Sigmoid colon (tissue), 7 donors: ENCODE data around the gene SPRED3. TPM values are rescaled to one million over a fixed set of nuclear protein-coding genes. Genes with fewer than 3 reads are reported as not detected.

Experiments used
- DNase-seq: peaks from one replicate; pipeline ENCODE4 v3.0.0-alpha.2; 2019
- H3K27ac ChIP-seq, 4 donors: fragments of 200-600 bp; sonication (generic); one replicate each; pipeline ENCODE4 v1.5.1; 2016 to 2019; ENCODE audit warnings: mild to moderate bottlenecking in 1 of 4
- H3K27me3 ChIP-seq, 3 donors: fragments of 200-600 bp; sonication (generic); one replicate each; pipeline ENCODE4 v1.5.1; 2019; ENCODE audit warnings: mild to moderate bottlenecking in 1 of 3
- H3K36me3 ChIP-seq, 4 donors: fragments of 200-600 bp; sonication (generic); one replicate each; pipeline ENCODE4 v1.5.1; 2016 to 2019
- H3K4me1 ChIP-seq, 4 donors: fragments of 200-600 bp; sonication (generic); one replicate each; pipeline ENCODE4 v1.5.1; 2017 to 2019
- H3K4me3 ChIP-seq, 4 donors: fragments of 200-600 bp; sonication (generic); one replicate each; pipeline ENCODE4 v1.5.1; 2017 to 2019; ENCODE audit warnings: mild to moderate bottlenecking in 2 of 4, moderate library complexity in 1 of 4
- H3K9me3 ChIP-seq, 4 donors: fragments of 200-600 bp in 3 of 4; sonication (generic) in 3 of 4; one replicate each; pipeline versions ENCODE4 v1.5.1 to v1.6.1; 2013 to 2019
- EP300 ChIP-seq, 4 donors: sonication (generic); formaldehyde crosslinking; IDR thresholded peaks; one replicate each; pipeline ENCODE4 v1.6.1; 2017; ENCODE audit warnings: antibody characterized with exemption in 4 of 4
- POLR2A ChIP-seq, 2 donors: fragments of 450-650 bp; IDR thresholded peaks; one replicate each; pipeline ENCODE4 v1.6.1; 2016; ENCODE audit warnings: antibody characterized with exemption in 2 of 2, mild to moderate bottlenecking in 2 of 2, moderate library complexity in 2 of 2
- POLR2AphosphoS5 ChIP-seq, 4 donors: sonication (generic); formaldehyde crosslinking; IDR thresholded peaks; one replicate each; pipeline ENCODE4 v1.6.1; 2017; ENCODE audit warnings: antibody characterized with exemption in 4 of 4
- WGBS, 2 donors: extraction: QIAGEN DNeasy Blood & Tissue Kit; methylation state at CpG; one replicate each; pipeline ENCODE4 v1.1.7; 2013; 5-methylcytosine and 5-hydroxymethylcytosine counted together
- intact Hi-C: fragments of 100-400 bp; cut with DNase I; formaldehyde crosslinking; loops from one replicate; pipeline ENCODE4 v1.15.1; 2023
- polyA plus RNA-seq, 3 donors: library from polyadenylated mRNA; stranded (reverse); fragments of 200-250 nt; gene quantifications; one replicate each; pipeline ENCODE4 v1.2.3, GENCODE V29; 2013
- total RNA-seq, 4 donors: library from RNA; depleted of rRNA; stranded (reverse); fragments of >200 nt; gene quantifications; one replicate each; pipeline ENCODE4 v1.1.0, GENCODE V29; 2016
- TF ChIP-seq, protein P1 (sequence below), 4 experiments: fragments of 450-650 bp in 3 of 4; fragments of 200-600 bp in 1 of 4; IDR thresholded peaks; one replicate each; pipeline ENCODE4 v1.5.1; 2016 to 2019; ENCODE audit warnings: antibody characterized with exemption in 4 of 4, mild to moderate bottlenecking in 3 of 4, moderate library complexity in 2 of 4
- donor health status: healthy with polysubstance abuse.
- donor health status: Bipolar disorder and iron deficiency.
- donor health status: healthy.

The SPRED3 gene
- total and polyA plus RNA-seq, 7 donors = under 0.01 to 1.5 (median 0.36) TPM; not detected in 2

DNA sequence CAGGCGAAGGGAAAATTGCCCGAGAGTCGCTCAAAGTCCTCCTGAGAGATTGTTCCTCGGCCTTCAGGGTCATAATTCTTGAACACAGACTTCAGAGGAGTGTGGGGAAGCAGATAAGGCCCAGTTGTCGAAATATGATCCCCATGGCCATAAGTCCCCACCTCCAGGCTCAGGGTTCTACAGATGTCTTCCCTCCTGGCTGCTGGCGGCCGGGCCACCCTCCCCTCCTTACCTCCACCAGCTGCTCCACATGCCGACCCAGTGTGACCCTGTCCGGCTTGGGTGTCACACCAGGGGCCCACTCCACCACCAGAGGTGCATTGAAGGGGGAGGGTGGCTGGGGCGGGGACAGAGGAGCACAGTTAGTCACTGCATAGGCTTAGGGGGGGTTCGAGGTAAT, 24.5 kb downstream of the SPRED3 start:
- H3K9me3 ChIP-seq = no peaks in the 10 kb centered on the region
- WGBS, 2 donors = 83 to 85% methylated on average over 11 of the region's 11 CpGs
- TF ChIP-seq POLR2A (IDR thresholded peaks at IDR 0.05) = no peak
- TF ChIP-seq EP300 (IDR thresholded peaks at IDR 0.05) = no peak
- TF ChIP-seq, protein P1, sequence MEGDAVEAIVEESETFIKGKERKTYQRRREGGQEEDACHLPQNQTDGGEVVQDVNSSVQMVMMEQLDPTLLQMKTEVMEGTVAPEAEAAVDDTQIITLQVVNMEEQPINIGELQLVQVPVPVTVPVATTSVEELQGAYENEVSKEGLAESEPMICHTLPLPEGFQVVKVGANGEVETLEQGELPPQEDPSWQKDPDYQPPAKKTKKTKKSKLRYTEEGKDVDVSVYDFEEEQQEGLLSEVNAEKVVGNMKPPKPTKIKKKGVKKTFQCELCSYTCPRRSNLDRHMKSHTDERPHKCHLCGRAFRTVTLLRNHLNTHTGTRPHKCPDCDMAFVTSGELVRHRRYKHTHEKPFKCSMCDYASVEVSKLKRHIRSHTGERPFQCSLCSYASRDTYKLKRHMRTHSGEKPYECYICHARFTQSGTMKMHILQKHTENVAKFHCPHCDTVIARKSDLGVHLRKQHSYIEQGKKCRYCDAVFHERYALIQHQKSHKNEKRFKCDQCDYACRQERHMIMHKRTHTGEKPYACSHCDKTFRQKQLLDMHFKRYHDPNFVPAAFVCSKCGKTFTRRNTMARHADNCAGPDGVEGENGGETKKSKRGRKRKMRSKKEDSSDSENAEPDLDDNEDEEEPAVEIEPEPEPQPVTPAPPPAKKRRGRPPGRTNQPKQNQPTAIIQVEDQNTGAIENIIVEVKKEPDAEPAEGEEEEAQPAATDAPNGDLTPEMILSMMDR (IDR thresholded peaks at IDR 0.05) = no peak
- TF ChIP-seq POLR2AphosphoS5 (IDR thresholded peaks at IDR 0.05) = no peak
- intact Hi-C loops = no loop called here
- no peak overlapping the region for H3K4me3 ChIP-seq
- peaks cover 0 to 7% (median 3%) of the 10 kb centered on the region in 4 donors for H3K36me3 ChIP-seq
- no peak overlapping the region for H3K27ac ChIP-seq
- peaks cover 0 to 21% (median 9%) of the 10 kb centered on the region in 3 donors for H3K27me3 ChIP-seq
- H3K4me1 ChIP-seq = peaks cover 0 to 6% (median 4%) of the 10 kb centered on the region in 4 donors
- DNase-seq = no peak

DNA sequence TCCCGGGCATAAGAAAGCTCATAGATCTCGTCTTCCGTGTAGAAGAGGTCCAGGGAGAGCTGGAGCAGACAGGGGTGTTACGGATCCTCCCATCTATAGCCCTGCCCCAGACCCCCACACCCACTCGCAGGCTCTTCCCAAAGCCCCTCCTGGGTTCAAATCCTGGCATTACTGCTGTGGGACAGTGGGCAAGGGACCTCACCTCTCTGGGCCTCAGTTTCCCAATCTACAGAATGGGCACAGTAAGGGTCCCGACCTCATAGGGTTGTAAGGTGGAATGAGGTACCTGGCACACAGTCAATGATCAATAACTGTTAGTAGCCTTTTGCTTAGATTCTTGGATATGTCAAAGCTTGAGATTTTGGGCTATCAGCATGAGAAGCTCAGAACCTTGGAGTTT, 24.9 kb downstream of the SPRED3 start:
- H3K4me1 ChIP-seq = peaks cover 0 to 11% (median 7%) of the 10 kb centered on the region in 4 donors
- DNase-seq = no peak
- peaks cover 0 to 5% (median 1%) of the 10 kb centered on the region in 4 donors for H3K36me3 ChIP-seq
- WGBS, 2 donors = 90 to 93% methylated on average over 6 of the region's 6 CpGs
- no peak overlapping the region for H3K4me3 ChIP-seq
- intact Hi-C loops = no loop called here
- peaks cover 4 to 25% (median 12%) of the 10 kb centered on the region in 3 donors for H3K27me3 ChIP-seq
- no peaks in the 10 kb centered on the region for H3K9me3 ChIP-seq
- TF ChIP-seq POLR2AphosphoS5 (IDR thresholded peaks at IDR 0.05) (no peak), POLR2A (IDR thresholded peaks at IDR 0.05) (no peak), EP300 (IDR thresholded peaks at IDR 0.05) (no peak)
- TF ChIP-seq, protein P1 (IDR thresholded peaks at IDR 0.05) = no peak
- H3K27ac ChIP-seq = no peak overlapping the region

- H3K4me1 ChIP-seq = peaks cover 0 to 11% (median 7%) of the 10 kb centered on the region in 4 donors
- no peaks in the 10 kb centered on the region for H3K9me3 ChIP-seq
- no peaks in the 10 kb centered on the region for H3K36me3 ChIP-seq
- WGBS, 2 donors = 83 to 86% methylated on average over 8 of the region's 8 CpGs
- peaks cover 4 to 36% (median 16%) of the 10 kb centered on the region in 3 donors for H3K27me3 ChIP-seq
- no peak overlapping the region for H3K4me3 ChIP-seq
- intact Hi-C loops = no loop called here
- TF ChIP-seq, protein P1 (IDR thresholded peaks at IDR 0.05) = no peak
- TF ChIP-seq POLR2A (IDR thresholded peaks at IDR 0.05) (no peak), POLR2AphosphoS5 (IDR thresholded peaks at IDR 0.05) (no peak), EP300 (IDR thresholded peaks at IDR 0.05) (no peak)
- no peak for DNase-seq
- H3K27ac ChIP-seq = no peak overlapping the region
Measured at GRCh38 chr19:38417146-38417543, 28.6 kb downstream of the SPRED3 start.

DNA sequence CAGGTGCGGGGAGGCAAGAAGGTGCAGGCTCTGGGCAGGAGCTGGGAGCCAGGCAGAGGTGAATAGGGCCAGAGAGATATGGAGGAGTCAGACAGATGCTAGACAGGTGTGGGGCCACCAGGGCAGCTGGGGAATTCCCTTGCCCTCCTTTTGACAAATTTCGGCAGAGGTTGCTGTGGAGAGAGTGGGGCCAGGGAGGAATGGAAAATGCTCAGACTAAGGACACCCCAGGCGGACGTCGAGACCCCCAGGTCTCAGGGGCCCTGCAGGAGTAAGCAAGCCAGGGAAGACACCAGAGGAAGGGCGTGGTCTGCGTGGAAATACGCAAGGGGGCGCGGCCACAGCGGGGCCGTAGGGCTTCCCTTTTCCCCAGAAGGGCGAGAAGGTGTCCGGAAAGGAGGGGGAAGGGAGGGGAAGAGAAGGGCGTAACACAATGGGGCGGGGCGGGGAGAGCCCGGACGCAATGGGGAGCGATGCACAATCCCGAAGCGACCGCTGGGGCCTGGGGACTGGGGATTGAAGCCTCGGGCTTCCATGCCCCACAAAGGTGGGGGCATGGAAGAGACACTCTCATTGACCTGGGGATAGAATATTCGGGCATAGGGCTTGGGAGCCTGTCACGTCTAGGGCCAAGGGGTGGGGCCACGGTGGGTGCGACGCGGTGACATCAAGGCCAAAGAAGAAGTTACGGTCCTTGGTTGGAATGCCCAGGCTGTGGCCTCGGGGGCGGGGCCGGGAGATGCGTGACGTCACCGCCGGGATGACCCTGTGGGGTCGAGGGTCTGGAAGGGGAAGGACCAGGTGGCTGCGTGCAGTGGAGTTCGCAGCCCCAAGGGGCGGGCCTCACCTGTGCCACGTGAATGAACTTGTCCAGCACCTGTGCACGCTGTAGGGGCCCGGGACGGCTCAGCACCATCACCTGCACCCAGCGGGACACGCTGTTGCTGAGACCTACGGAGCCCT, 29.3 kb downstream of the SPRED3 start:
- no peaks in the 10 kb centered on the region for H3K9me3 ChIP-seq
- peaks cover 0 to 11% (median 7%) of the 10 kb centered on the region in 4 donors for H3K4me1 ChIP-seq
- H3K4me3 ChIP-seq = peak overlapping the region in 3 of 4 donors; percentile 5 to 19 (median 14)
- WGBS, 2 donors = 5 to 11% methylated on average over 49 of the region's 49 CpGs
- DNase-seq = peak; percentile 80
- TF ChIP-seq EP300 (IDR thresholded peaks at IDR 0.05) (no peak), POLR2AphosphoS5 (IDR thresholded peaks at IDR 0.05) (no peak), POLR2A (IDR thresholded peaks at IDR 0.05) (no peak)
- TF ChIP-seq, protein P1 (IDR thresholded peaks at IDR 0.05) = no peak
- peaks cover 4 to 38% (median 16%) of the 10 kb centered on the region in 3 donors for H3K27me3 ChIP-seq
- H3K36me3 ChIP-seq = no peaks in the 10 kb centered on the region
- no peak overlapping the region for H3K27ac ChIP-seq
- intact Hi-C loops = no loop called here
